HG03139 (cell line): ENCODE results near the gene TMEM214.

Experiments used
- ATAC-seq: cut with Tn5 transposase; IDR thresholded peaks from one replicate; pipeline ENCODE4 v1.9.1; 2021; ENCODE audit not compliant: unreplicated experiment

The TMEM214 gene, protein sequence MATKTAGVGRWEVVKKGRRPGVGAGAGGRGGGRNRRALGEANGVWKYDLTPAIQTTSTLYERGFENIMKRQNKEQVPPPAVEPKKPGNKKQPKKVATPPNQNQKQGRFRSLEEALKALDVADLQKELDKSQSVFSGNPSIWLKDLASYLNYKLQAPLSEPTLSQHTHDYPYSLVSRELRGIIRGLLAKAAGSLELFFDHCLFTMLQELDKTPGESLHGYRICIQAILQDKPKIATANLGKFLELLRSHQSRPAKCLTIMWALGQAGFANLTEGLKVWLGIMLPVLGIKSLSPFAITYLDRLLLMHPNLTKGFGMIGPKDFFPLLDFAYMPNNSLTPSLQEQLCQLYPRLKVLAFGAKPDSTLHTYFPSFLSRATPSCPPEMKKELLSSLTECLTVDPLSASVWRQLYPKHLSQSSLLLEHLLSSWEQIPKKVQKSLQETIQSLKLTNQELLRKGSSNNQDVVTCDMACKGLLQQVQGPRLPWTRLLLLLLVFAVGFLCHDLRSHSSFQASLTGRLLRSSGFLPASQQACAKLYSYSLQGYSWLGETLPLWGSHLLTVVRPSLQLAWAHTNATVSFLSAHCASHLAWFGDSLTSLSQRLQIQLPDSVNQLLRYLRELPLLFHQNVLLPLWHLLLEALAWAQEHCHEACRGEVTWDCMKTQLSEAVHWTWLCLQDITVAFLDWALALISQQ

GRCh38 chr2:27032495-27033252, at the start of gene TMEM214:
Gene TMEM214, plus strand, starts transcription at chr2:27032965. Its CDS starts 51 bp downstream, at chr2:27033016.
- peak; percentile 90 for ATAC-seq

GRCh38 chr2:26983746-26984145, 49.0 kb upstream of the TMEM214 start:
- ATAC-seq: no peak

GRCh38 chr2:26985807-26986206, 47.0 kb upstream of the TMEM214 start:
- no peak for ATAC-seq

- no peak for ATAC-seq
These were observed 46.2 kb upstream of the TMEM214 start for GRCh38 chr2:26986576-26986975.

- ATAC-seq: no peak
These were observed 44.5 kb upstream of the TMEM214 start for GRCh38 chr2:26988058-26988860.

DNA sequence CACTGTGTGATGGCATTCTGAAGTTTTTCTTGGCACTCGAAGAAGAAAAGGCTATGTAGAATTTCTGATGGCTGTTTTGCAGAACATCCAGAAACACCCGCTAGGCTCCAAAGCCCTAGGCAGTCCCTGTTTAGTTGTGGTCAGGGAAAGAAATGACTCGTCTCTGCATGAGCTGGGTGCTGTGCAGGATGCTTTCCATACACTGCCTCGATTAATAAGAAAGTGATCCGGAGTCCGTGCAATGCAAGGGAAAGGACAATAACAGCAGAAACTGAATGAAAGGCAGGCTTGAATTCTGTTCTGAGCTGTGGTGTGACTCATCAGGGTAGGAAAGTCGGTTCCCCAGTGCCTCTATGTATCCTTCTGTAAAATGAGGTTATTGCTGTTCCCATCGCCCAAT, 43.6 kb upstream of the TMEM214 start:
- no peak for ATAC-seq

GRCh38 chr2:26991717-26992116, 41.0 kb upstream of the TMEM214 start:
- ATAC-seq: no peak

DNA sequence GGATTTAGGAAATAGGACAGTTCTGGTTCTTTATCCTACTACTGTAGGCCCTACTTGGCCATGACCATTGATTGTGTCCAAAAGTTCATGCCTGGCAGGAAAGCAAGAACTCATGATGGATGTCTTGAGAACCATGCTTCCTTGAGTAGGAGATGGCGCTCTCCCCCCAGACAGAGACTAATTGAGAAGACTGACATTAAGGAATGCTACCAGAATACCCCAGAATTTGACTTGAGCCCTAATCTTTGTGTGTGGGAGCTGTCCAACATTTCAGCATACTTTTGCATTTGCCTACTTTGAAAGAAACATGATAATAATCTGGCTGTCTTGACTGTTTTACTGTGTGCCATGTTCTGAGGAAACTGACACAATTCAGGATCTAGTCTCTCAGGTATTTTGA, 39.0 kb upstream of the TMEM214 start:
- ATAC-seq: no peak

GRCh38 chr2:26994983-26995382, 37.8 kb upstream of the TMEM214 start:
- no peak for ATAC-seq

GRCh38 chr2:26997394-26997793, 35.4 kb upstream of the TMEM214 start:
- ATAC-seq: no peak

- ATAC-seq: no peak
These were observed 34.4 kb upstream of the TMEM214 start for GRCh38 chr2:26998323-26998722.

GRCh38 chr2:27000228-27000627, 32.5 kb upstream of the TMEM214 start:
- no peak for ATAC-seq

GRCh38 chr2:27000995-27001394, 31.8 kb upstream of the TMEM214 start:
- no peak for ATAC-seq

DNA sequence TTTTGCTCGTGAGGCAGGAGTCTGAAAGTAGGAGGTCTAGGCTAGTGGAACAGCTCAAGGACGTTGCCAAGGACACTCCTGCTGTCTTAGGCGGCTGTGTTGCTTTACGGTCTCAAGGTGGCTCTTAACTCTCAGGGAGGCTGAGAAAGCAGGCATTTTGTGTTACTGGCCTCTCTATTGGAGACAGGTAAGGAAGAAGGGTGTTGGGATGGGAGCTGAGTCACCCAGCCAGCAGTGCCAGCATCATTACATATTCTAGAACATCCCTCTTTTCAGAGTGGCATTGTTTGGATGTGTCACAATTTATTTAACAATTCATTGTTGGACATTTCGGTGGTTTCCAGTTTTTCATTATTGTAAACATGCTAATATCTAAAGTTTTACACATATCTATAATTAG, 30.8 kb upstream of the TMEM214 start:
- no peak for ATAC-seq

DNA sequence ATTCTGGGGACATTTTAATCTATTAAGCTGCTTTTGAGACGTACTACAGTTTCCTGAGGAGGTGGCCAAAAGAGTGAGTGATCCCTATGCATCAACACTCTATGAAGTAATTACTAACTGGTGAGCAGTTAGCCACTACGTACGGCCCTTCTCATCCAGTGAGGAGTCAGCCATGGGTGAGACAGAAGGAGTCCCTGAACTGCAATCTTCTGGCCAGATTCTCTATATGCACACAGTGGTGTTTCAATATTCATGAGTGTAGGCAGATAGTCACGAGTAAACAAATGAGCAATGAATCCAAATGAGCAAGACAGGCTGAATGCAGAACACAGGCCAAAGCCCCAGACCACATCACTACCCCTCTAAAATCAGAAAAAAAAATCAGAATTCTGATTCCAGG, 29.8 kb upstream of the TMEM214 start:
- ATAC-seq: no peak

- ATAC-seq: no peak
These were observed 28.9 kb upstream of the TMEM214 start for GRCh38 chr2:27003857-27004256.

DNA sequence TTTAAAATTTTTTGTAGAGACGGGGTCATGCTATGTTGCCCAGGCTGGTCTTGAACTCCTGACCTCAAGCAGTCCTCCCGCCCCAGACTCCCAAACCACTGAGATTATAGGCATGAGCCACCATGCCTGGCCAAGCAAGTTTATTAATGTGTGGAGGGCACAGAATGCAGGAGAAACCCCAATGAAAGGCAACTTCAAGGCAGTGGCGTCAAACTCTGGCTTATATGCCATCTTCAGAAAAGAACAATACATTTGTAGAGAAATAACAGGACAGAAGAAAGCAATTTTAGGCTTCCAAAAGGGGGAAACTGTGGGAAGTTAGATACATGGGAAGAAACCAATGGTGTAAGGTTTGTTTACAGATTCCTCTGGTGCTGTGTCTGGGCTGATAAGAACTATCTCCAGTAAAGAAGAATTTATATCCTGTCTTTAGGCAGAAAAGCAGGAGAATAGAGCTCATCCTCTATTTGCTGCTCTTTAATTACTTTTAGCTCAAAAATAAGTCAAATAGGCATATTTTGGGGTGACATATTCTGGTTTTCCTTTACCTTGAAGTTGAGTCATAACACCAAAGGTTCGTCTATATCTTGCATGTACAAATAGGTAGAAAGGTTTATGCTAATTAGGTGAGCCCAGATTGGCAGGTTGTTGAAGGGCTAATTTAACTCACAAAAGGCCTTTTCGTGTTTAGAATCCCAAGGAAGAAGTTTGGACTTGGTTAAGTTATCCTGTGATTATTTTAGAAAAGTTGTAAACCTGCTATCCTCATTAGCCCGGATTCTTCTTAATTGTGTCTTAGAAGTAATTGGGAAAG, 26.0 kb upstream of the TMEM214 start:
- ATAC-seq: no peak

GRCh38 chr2:27007416-27008374, 25.1 kb upstream of the TMEM214 start:
- no peak for ATAC-seq

GRCh38 chr2:27008678-27009077, 24.1 kb upstream of the TMEM214 start:
- no peak for ATAC-seq
